GM12878 (cell line): ENCODE results near the gene LSM14A. TPM values are rescaled to one million over a fixed set of nuclear protein-coding genes. Genes with fewer than 3 reads are reported as not detected.

Experiments used
- ATAC-seq: fragments of 200-7000 bp; cut with Tn5 transposase; 3 replicates; pipeline ENCODE4 v1.9.1; 2020; ENCODE audit warnings: mild to moderate bottlenecking, moderate library complexity
- BruUV-seq: library from RNA; stranded (reverse); fragments of 400-500 nt; replicated peaks from 2 replicates; lab custom pipeline; 2021; lab: Mats Ljungman, UMichigan
- CTCF ChIA-PET: fragments of 300-600 bp; sonication (Branson Sonifier 250); formaldehyde crosslinking; extraction: SDS; loops from one replicate; lab custom pipeline; 2021; ENCODE audit warnings: inconsistent platforms; lab: Yijun Ruan, JAX
- POLR2A ChIA-PET: fragments of 350-600 bp; formaldehyde crosslinking; extraction: SDS; loops from one replicate; lab custom pipeline; 2021; ENCODE audit warnings: inconsistent platforms; lab: Charles Lee
- RAD21 ChIA-PET: fragments of 300-600 bp; sonication (Branson Sonifier 250); formaldehyde crosslinking; loops from one replicate; lab custom pipeline; 2023; ENCODE audit warnings: antibody characterized with exemption; ENCODE audit not compliant: unreplicated experiment; lab: Charles Lee
- SMC1A ChIA-PET: fragments of 300-600 bp; sonication (Branson Sonifier 250); formaldehyde crosslinking; loops from one replicate; lab custom pipeline; 2023; ENCODE audit not compliant: unreplicated experiment, uncharacterized antibody; lab: Charles Lee
- DNase-seq: peaks from one replicate; pipeline ENCODE4 v3.0.0-alpha.2; 2011; ENCODE audit warnings: low read depth, low spot score
- FAIRE-seq: peaks from 3 replicates; lab custom pipeline; 2011; peaks lifted over from hg19 to GRCh38; lab: Jason Lieb, UNC
- H2AFZ ChIP-seq: 2 replicates; pipeline ENCODE4 v1.6.0; 2011; ENCODE audit warnings: low read depth, low read length, control low read depth; ENCODE audit not compliant: control insufficient read depth
- H3K27ac ChIP-seq: 2 replicates; pipeline ENCODE4 v1.5.1; 2011; ENCODE audit warnings: control low read depth; ENCODE audit not compliant: control insufficient read depth, insufficient read depth
- H3K27me3 ChIP-seq, 2 experiments: replicated peaks in 1 of 2; 2 replicates each; pipeline versions ENCODE4 v1.6.0 to v1.6.1; 2011; ENCODE audit warnings: low read length in 1 of 2; ENCODE audit not compliant: control insufficient read depth in 2 of 2, insufficient read depth in 2 of 2
- H3K36me3 ChIP-seq, 2 experiments: 2 replicates each; pipeline ENCODE4 v1.5.1; 2011; ENCODE audit warnings: low read length in 1 of 2; ENCODE audit not compliant: control insufficient read depth in 2 of 2, insufficient read depth in 2 of 2
- H3K4me1 ChIP-seq: 2 replicates; pipeline ENCODE4 v1.6.1; 2011; ENCODE audit warnings: mild to moderate bottlenecking, low read length, moderate library complexity, mixed read lengths; ENCODE audit not compliant: control insufficient read depth, insufficient read depth
- H3K4me2 ChIP-seq: 2 replicates; pipeline ENCODE4 v1.6.0; 2011; ENCODE audit warnings: control low read depth; ENCODE audit not compliant: control insufficient read depth, insufficient read depth
- H3K4me3 ChIP-seq: fragments of 200-600 bp; sonication (generic); 2 replicates; pipeline ENCODE4 v1.5.1; 2016
- H3K79me2 ChIP-seq: 2 replicates; pipeline ENCODE4 v1.6.0; 2011; ENCODE audit warnings: low read length; ENCODE audit not compliant: control insufficient read depth, insufficient read depth
- H3K9ac ChIP-seq: 2 replicates; pipeline ENCODE4 v1.8.0; 2011; ENCODE audit warnings: low read length, control low read depth, mixed read lengths; ENCODE audit not compliant: control insufficient read depth, insufficient read depth
- H3K9me3 ChIP-seq: replicated peaks from 3 replicates; pipeline ENCODE4 v1.5.1; 2011; ENCODE audit warnings: mild to moderate bottlenecking, low read length; ENCODE audit not compliant: control insufficient read depth, insufficient read depth
- H4K20me1 ChIP-seq: 2 replicates; pipeline ENCODE4 v1.6.0; 2011; ENCODE audit not compliant: control insufficient read depth, insufficient read depth
- BRCA1 ChIP-seq: IDR thresholded peaks from 2 replicates; pipeline ENCODE4 v1.6.1; 2011; ENCODE audit warnings: low read depth, low read length, improper control_type of control experiment
- CREB1 ChIP-seq: IDR thresholded peaks from 2 replicates; pipeline ENCODE4 v1.6.1; 2012; ENCODE audit warnings: low read depth, mild to moderate bottlenecking, inconsistent platforms
- CREM ChIP-seq: IDR thresholded peaks from 2 replicates; pipeline ENCODE4 v1.6.1; 2014; ENCODE audit warnings: antibody characterized with exemption, low read depth
- E4F1 ChIP-seq: fragments of 450-650 bp; IDR thresholded peaks from 2 replicates; pipeline ENCODE4 v1.6.1; 2018; ENCODE audit warnings: borderline replicate concordance, mild to moderate bottlenecking; ENCODE audit not compliant: partially characterized antibody
- MTA2 ChIP-seq: fragments of 450-650 bp; IDR thresholded peaks from 2 replicates; pipeline ENCODE4 v1.6.1; 2016; ENCODE audit warnings: low read depth, mild to moderate bottlenecking, moderate library complexity
- MYC ChIP-seq: IDR thresholded peaks from 2 replicates; pipeline ENCODE4 v1.6.1; 2011; ENCODE audit warnings: mild to moderate bottlenecking, low read length, moderate library complexity, inconsistent platforms; ENCODE audit not compliant: insufficient read depth, insufficient replicate concordance, insufficient read length, severe bottlenecking
- NFYA ChIP-seq: IDR thresholded peaks from 2 replicates; pipeline ENCODE4 v1.6.1; 2011; ENCODE audit warnings: low read depth, mild to moderate bottlenecking, low read length, improper control_type of control experiment, borderline replicate concordance
- NR2C2 ChIP-seq: IDR thresholded peaks from 2 replicates; pipeline ENCODE4 v1.6.1; 2011; ENCODE audit warnings: borderline replicate concordance, low read depth; ENCODE audit not compliant: control insufficient read depth, insufficient read length
- PBX3 ChIP-seq: IDR thresholded peaks from 2 replicates; pipeline ENCODE4 v1.6.1; 2011; ENCODE audit warnings: mild to moderate bottlenecking, low read depth, low read length, moderate library complexity; ENCODE audit not compliant: insufficient replicate concordance
- RUNX3 ChIP-seq: IDR thresholded peaks from 2 replicates; pipeline ENCODE4 v1.6.1; 2012; ENCODE audit warnings: low read length, inconsistent platforms
- SUPT20H ChIP-seq: IDR thresholded peaks from 2 replicates; pipeline ENCODE4 v1.6.1; 2011; ENCODE audit warnings: low read depth, mild to moderate bottlenecking, low read length, moderate library complexity, borderline replicate concordance; ENCODE audit not compliant: control insufficient read depth
- ZBED1 ChIP-seq: IDR thresholded peaks from 2 replicates; pipeline ENCODE4 v1.6.1; 2016; ENCODE audit warnings: borderline replicate concordance
- ZBTB11 ChIP-seq: fragments of 450-650 bp; formaldehyde crosslinking; IDR thresholded peaks from 2 replicates; pipeline ENCODE4 v1.5.0; 2022; ENCODE audit warnings: mild to moderate bottlenecking, missing genetic modification characterization
- WGBS: methylation state at CpG from one replicate; pipeline ENCODE4 v1.1.6; 2016; ENCODE audit warnings: low lambda C conversion rate; ENCODE audit not compliant: insufficient replicate concordance, insufficient coverage; ENCODE audit errors: missing lambda C conversion rate; 5-methylcytosine and 5-hydroxymethylcytosine counted together
- in situ Hi-C: fragments of 300-500 bp; cut with MboI; formaldehyde crosslinking; loops from 9 replicates; pipeline ENCODE4 v1.14.3; 2018; ENCODE audit warnings: mixed read lengths
- intact Hi-C: fragments of 100-400 bp; cut with micrococcal nuclease; formaldehyde crosslinking; loops from one replicate; pipeline ENCODE4 v1.14.2; 2022; ENCODE audit not compliant: unreplicated experiment
- polyA plus RNA-seq, 11 experiments: library from polyadenylated mRNA; depleted of rRNA in 4 of 11; unstranded in 6 of 11; stranded (reverse) in 5 of 11; fragments of >200 nt; fragmentation: Nextera tagmentation in 4 of 11; fragmentation: Illumina TruSeq in 1 of 11; extraction: Ambion mirVana in 4 of 11; extraction: Trizol in 1 of 11; gene quantifications; 1 replicate in 1 of 11; 2 replicates in 10 of 11; pipeline versions ENCODE4 v1.2.1 to v1.2.3, GENCODE V29; 2011 to 2016; ENCODE audit warnings: inconsistent platforms in 2 of 11, missing spikeins in 2 of 11, low read depth in 1 of 11
- total RNA-seq, 4 experiments: library from RNA; depleted of rRNA in 3 of 4; stranded (reverse); fragments of >200 nt in 3 of 4; fragmentation: Illumina TruSeq in 1 of 4; extraction: Trizol in 1 of 4; gene quantifications; 2 replicates each; pipeline versions ENCODE4 v1.2.1 to v1.2.3, GENCODE V29; 2013 to 2021

LSM14A gene
- total and polyA plus RNA-seq, 10 of the 15 experiments (the other 5 are each of a cell fraction or from before 2014, with no cell fraction given), result 21.9 to 193 (median 89.4) TPM

- TF ChIP-seq PBX3 (no peak), ZBED1 (no peak), MTA2 (no peak), MYC (no peak)
- TF ChIP-seq, all 136 proteins: peak for 0
These were observed 44.6 kb upstream of the LSM14A start (continued) for GRCh38 chr19:34127684-34128189.

GRCh38 chr19:34128558-34129250 lies 43.6 kb upstream of the LSM14A start:
- H4K20me1 ChIP-seq, result no peaks in the 10 kb centered on the region
- H3K27ac ChIP-seq, result no peak overlapping the region
- POLR2A ChIA-PET, result no interaction called here
- no peak for TF ChIP-seq NFYA
- no peak for TF ChIP-seq E4F1
- no peak for TF ChIP-seq BRCA1
- no peak for TF ChIP-seq NR2C2
- no peak for TF ChIP-seq CREB1
- TF ChIP-seq RUNX3, result no peak
- no peak for TF ChIP-seq SUPT20H
- no peak for TF ChIP-seq ZBTB11 (CRISPR knock-in tag)
- no peak for TF ChIP-seq CREM
- no peaks in the 10 kb centered on the region for H3K4me1 ChIP-seq
- intact Hi-C loops (loop anchor here (10.0 kb wide), 1 partner anchor 96 kb away; no protein-coding TSS in a partner anchor), in situ Hi-C loops (no loop called here)
- H3K79me2 ChIP-seq, result no peaks in the 10 kb centered on the region
- WGBS, result 27% methylated on average over 6 of the region's 6 CpGs
- no peaks in the 10 kb centered on the region for H3K27me3 ChIP-seq
- H3K4me3 ChIP-seq, result no peak overlapping the region
- H2AFZ ChIP-seq, result no peak overlapping the region
- no peak for ATAC-seq
- CTCF ChIA-PET, result interaction anchor here (0.7 to 1.3 kb wide), 3 partner anchors 9 to 33 kb away, joined by 3 to 4 read pairs (median 3); no protein-coding TSS in a partner anchor
- BruUV-seq, result no TSS peak
- H3K36me3 ChIP-seq, result no peaks in the 10 kb centered on the region
- SMC1A ChIA-PET, result no interaction called here
- no peaks in the 10 kb centered on the region; the same call in 2 of the 3 replicates for H3K9me3 ChIP-seq
- FAIRE-seq, result no peak
- DNase-seq, result no peak
- no peak overlapping the region for H3K9ac ChIP-seq
- RAD21 ChIA-PET, result no interaction called here
- no peak overlapping the region for H3K4me2 ChIP-seq
